AG09319 (cell line): ENCODE data around the gene NECTIN1.

Source experiments
- DNase-seq: peaks from one replicate; pipeline ENCODE4 v3.0.0-alpha.2; 2010; ENCODE audit warnings: low read depth; ENCODE audit errors: extremely low read depth
- TF ChIP-seq, protein P1 (sequence below): IDR thresholded peaks from 2 replicates; pipeline ENCODE4 v1.5.1; 2011; ENCODE audit warnings: low read depth, mild to moderate bottlenecking, inconsistent platforms, low read length, moderate library complexity

The NECTIN1 gene

GRCh38 chr11:119739021-119739703 lies 10.2 kb upstream of the NECTIN1 start:
- no peak for DNase-seq
- TF ChIP-seq, protein P1, sequence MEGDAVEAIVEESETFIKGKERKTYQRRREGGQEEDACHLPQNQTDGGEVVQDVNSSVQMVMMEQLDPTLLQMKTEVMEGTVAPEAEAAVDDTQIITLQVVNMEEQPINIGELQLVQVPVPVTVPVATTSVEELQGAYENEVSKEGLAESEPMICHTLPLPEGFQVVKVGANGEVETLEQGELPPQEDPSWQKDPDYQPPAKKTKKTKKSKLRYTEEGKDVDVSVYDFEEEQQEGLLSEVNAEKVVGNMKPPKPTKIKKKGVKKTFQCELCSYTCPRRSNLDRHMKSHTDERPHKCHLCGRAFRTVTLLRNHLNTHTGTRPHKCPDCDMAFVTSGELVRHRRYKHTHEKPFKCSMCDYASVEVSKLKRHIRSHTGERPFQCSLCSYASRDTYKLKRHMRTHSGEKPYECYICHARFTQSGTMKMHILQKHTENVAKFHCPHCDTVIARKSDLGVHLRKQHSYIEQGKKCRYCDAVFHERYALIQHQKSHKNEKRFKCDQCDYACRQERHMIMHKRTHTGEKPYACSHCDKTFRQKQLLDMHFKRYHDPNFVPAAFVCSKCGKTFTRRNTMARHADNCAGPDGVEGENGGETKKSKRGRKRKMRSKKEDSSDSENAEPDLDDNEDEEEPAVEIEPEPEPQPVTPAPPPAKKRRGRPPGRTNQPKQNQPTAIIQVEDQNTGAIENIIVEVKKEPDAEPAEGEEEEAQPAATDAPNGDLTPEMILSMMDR, result no peak

DNA sequence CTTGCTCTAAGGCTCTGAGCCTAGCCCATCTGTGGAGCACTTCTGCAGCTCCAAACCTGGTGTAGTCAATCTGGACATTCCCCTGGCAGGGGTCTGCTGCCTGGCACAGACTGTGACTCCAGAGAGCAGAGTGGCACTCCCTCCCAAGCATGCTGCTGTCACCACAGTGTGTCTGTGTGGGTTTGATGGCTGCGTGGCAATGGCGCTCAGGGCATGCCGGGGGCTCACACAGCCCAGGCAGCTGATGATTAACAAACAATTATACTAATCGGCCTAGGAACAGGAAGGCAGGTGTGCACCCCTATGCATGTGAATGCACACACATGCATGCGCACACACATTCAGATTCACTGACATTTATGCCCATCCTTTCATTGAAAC lies 9.0 kb upstream of the NECTIN1 start:
- DNase-seq, result no peak
- TF ChIP-seq, protein P1, result no peak

DNA sequence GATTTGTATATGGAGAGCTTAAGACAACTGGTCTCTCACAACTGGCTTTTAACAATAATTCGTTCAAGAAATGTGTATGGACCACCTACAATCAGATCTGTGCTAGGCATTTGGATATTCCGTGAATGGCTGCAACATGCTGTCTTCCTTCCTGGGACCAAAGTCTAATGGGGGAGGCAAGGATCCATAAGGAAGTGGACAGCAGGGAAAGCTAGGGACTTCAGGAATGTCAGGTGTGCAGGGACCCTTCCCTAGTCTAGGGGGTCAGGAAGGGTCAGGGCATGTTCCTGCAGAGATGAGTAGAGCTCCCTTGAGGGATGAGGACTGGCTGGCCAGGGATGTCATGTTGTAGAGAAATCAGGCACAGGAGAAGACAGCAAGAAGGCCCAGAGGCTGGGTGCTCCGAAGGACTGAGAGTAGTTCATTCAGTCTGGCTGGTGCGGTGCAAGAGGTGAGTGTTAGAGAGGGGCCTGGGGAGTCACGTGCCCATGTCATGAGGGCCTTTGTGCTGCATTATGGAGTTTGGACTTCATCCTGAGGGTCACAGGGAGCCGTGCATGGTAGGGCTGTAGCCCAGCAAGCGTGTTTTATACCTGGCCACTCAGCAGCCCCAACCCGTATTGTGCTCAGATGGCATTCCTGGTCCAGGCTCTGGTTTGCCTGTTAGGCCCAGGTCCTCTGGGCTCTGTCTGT lies 8.5 kb upstream of the NECTIN1 start:
- TF ChIP-seq, protein P1, result no peak
- no peak for DNase-seq

GRCh38 chr11:119734788-119735187 lies 5.8 kb upstream of the NECTIN1 start:
- TF ChIP-seq, protein P1, result no peak
- no peak for DNase-seq

- no peak for DNase-seq
- TF ChIP-seq, protein P1, result no peak
These were observed 1.9 kb upstream of the NECTIN1 start for GRCh38 chr11:119730789-119731386.

GRCh38 chr11:119729951-119730613 lies 1.1 kb upstream of the NECTIN1 start:
- TF ChIP-seq, protein P1, result no peak
- peak; percentile 36 for DNase-seq

GRCh38 chr11:119729581-119729927 lies 554 bp upstream of the NECTIN1 start:
- DNase-seq, result no peak
- TF ChIP-seq, protein P1, result no peak
